Esophagus (tissue), 2 donors: ENCODE measurements around the gene RSBN1. TPM values are rescaled to one million over a fixed set of nuclear protein-coding genes. Genes with fewer than 3 reads are reported as not detected.
"Not testable (repeated sequence)": the region's sequence is repeated elsewhere in the genome, so short reads cannot be mapped to it uniquely, and the experiment has no call there.

Experiments used
- H3K27ac ChIP-seq, 2 donors: one replicate each; pipeline ENCODE4 v1.5.1; 2013; ENCODE audit warnings: low read depth in 2 of 2, mild to moderate bottlenecking in 2 of 2, inconsistent platforms in 1 of 2, low read length in 1 of 2, moderate library complexity in 1 of 2
- H3K27me3 ChIP-seq, 2 donors: one replicate each; pipeline ENCODE4 v1.6.1; 2013; ENCODE audit warnings: low read length in 2 of 2, control low read depth in 1 of 2, mild to moderate bottlenecking in 1 of 2; ENCODE audit not compliant: insufficient read depth in 2 of 2, control insufficient read depth in 1 of 2
- H3K36me3 ChIP-seq, 2 donors: one replicate each; pipeline ENCODE4 v1.6.1; 2013; ENCODE audit warnings: low read length in 1 of 2; ENCODE audit not compliant: control insufficient read depth in 2 of 2, insufficient read depth in 2 of 2
- H3K4me1 ChIP-seq, 2 donors: one replicate each; pipeline ENCODE4 v1.6.1; 2013; ENCODE audit warnings: low read length in 1 of 2; ENCODE audit not compliant: control insufficient read depth in 2 of 2, insufficient read depth in 2 of 2
- H3K4me3 ChIP-seq, 2 donors: one replicate each; pipeline ENCODE4 v1.5.1; 2013; ENCODE audit warnings: low read length in 2 of 2, mild to moderate bottlenecking in 2 of 2, low read depth in 1 of 2, moderate library complexity in 1 of 2
- H3K9me3 ChIP-seq, 2 donors: one replicate each; pipeline ENCODE4 v1.6.1; 2013; ENCODE audit warnings: mild to moderate bottlenecking in 2 of 2, low read depth in 1 of 2, low read length in 1 of 2, moderate library complexity in 1 of 2; ENCODE audit not compliant: control insufficient read depth in 2 of 2, insufficient read depth in 1 of 2
- WGBS, 2 donors: extraction: QIAGEN DNeasy Blood & Tissue Kit; methylation state at CpG; one replicate each; pipeline ENCODE4 v1.1.7; 2013; 5-methylcytosine and 5-hydroxymethylcytosine counted together
- polyA plus RNA-seq, 2 donors: library from polyadenylated mRNA; stranded (reverse); fragments of 200-250 nt; gene quantifications; one replicate each; pipeline ENCODE4 v1.2.3, GENCODE V29; 2013
- donor health status: healthy with polysubstance abuse.
- donor health status: Bipolar disorder and iron deficiency.

The RSBN1 gene
- polyA plus RNA-seq, 2 donors: 2.9 to 3.5 TPM

- H3K4me3 ChIP-seq: no peak overlapping the region
- WGBS, 2 donors: 40 to 64% methylated on average over 1 of the region's 1 CpG
- no peaks in the 10 kb centered on the region for H3K9me3 ChIP-seq
These were observed 42.0 kb upstream of the RSBN1 start for GRCh38 chr1:113854234-113854633.

GRCh38 chr1:113852694-113853093 lies 40.4 kb upstream of the RSBN1 start:
- H3K27ac ChIP-seq, H3K4me3 ChIP-seq, H3K9me3 ChIP-seq, H3K36me3 ChIP-seq, H3K27me3 ChIP-seq, H3K4me1 ChIP-seq: not testable (repeated sequence)
- 90 to 94% methylated on average over 6 of the region's 6 CpGs for WGBS, 2 donors

More at GRCh38 chr1:113854234-113854633, 42.0 kb upstream of the RSBN1 start:
- H3K36me3 ChIP-seq: no peaks in the 10 kb centered on the region
- H3K4me1 ChIP-seq: no peaks in the 10 kb centered on the region
- H3K27me3 ChIP-seq: no peaks in the 10 kb centered on the region
- H3K27ac ChIP-seq: no peak overlapping the region

GRCh38 chr1:113850127-113850796 lies 38.0 kb upstream of the RSBN1 start:
- no peaks in the 10 kb centered on the region for H3K27me3 ChIP-seq
- 69 to 70% methylated on average over 3 of the region's 3 CpGs for WGBS, 2 donors
- no peaks in the 10 kb centered on the region for H3K9me3 ChIP-seq
- H3K27ac ChIP-seq: no peak overlapping the region
- no peaks in the 10 kb centered on the region for H3K36me3 ChIP-seq
- no peak overlapping the region for H3K4me3 ChIP-seq
- no peaks in the 10 kb centered on the region for H3K4me1 ChIP-seq

GRCh38 chr1:113849072-113849471 lies 36.8 kb upstream of the RSBN1 start:
- Histone ChIP-seq H3K4me3 (no peak overlapping the region), H3K36me3 (no peaks in the 10 kb centered on the region), H3K27ac (no peak overlapping the region), H3K27me3 (no peaks in the 10 kb centered on the region), H3K9me3 (no peaks in the 10 kb centered on the region), H3K4me1 (no peaks in the 10 kb centered on the region)

- no peaks in the 10 kb centered on the region for H3K9me3 ChIP-seq
- no peaks in the 10 kb centered on the region for H3K27me3 ChIP-seq
- H3K36me3 ChIP-seq: no peaks in the 10 kb centered on the region
- no peak overlapping the region for H3K4me3 ChIP-seq
- H3K27ac ChIP-seq: no peak overlapping the region
- no peaks in the 10 kb centered on the region for H3K4me1 ChIP-seq
- 77 to 84% methylated on average over 2 of the region's 2 CpGs for WGBS, 2 donors
These were observed 34.2 kb upstream of the RSBN1 start for GRCh38 chr1:113846391-113847035.

- Histone ChIP-seq H3K36me3 (no peaks in the 10 kb centered on the region), H3K27me3 (no peaks in the 10 kb centered on the region), H3K4me3 (no peak overlapping the region), H3K27ac (no peak overlapping the region), H3K4me1 (no peaks in the 10 kb centered on the region), H3K9me3 (no peaks in the 10 kb centered on the region)
- WGBS, 2 donors: 100% methylated on average over 1 of the region's 1 CpG
These were observed 24.3 kb upstream of the RSBN1 start for GRCh38 chr1:113836534-113836933.

- Histone ChIP-seq H3K27me3 (no peaks in the 10 kb centered on the region), H3K9me3 (no peaks in the 10 kb centered on the region), H3K4me1 (no peaks in the 10 kb centered on the region), H3K36me3 (no peaks in the 10 kb centered on the region), H3K4me3 (no peak overlapping the region), H3K27ac (no peak overlapping the region)
- 11 to 13% methylated on average over 4 of the region's 4 CpGs for WGBS, 2 donors
These were observed 23.5 kb upstream of the RSBN1 start for GRCh38 chr1:113835686-113836290.

DNA sequence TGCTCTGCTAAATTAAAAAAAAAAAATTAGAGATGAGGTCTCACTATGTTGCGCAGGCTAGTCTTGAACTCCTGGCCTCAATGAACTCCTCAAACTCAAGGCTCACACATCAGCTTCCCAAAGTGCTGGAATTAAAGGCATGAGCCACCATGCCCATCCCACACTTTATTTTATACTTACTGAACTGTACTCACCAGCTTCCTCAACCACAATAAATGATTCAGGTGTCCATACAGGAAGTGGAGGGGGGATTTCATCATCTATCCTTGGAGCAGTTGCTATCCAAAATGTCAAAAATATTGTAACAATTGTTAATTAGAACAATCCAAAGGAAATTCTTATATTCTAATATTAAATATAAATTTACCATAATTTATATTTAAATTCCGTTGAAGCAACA lies 22.4 kb upstream of the RSBN1 start:
- no peak overlapping the region for H3K27ac ChIP-seq
- 91 to 96% methylated on average over 2 of the region's 2 CpGs for WGBS, 2 donors

DNA sequence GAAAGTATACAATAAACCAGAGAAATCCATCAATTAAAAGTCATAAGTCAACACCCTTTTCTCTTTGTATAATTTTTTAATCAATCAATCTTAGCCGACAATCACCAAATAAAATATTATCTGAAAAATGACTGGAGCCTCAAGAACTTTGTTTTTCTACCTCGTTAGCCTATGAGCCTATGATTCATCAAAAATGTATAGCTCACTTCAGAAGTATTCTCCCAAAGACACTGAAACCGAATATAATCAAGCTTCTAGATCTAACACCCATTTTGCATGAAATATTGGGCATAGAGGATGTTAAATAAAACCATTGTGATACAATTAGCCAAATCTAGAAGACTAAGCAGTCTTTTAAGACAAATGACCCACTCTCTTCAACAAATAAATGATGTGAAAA lies 17.8 kb upstream of the RSBN1 start:
- H3K36me3 ChIP-seq: no peaks in the 10 kb centered on the region

More for the DNA sequence above, 22.4 kb upstream of the RSBN1 start:
- Histone ChIP-seq H3K27me3 (no peaks in the 10 kb centered on the region), H3K9me3 (no peaks in the 10 kb centered on the region), H3K36me3 (no peaks in the 10 kb centered on the region), H3K4me1 (no peaks in the 10 kb centered on the region), H3K4me3 (no peak overlapping the region)

DNA sequence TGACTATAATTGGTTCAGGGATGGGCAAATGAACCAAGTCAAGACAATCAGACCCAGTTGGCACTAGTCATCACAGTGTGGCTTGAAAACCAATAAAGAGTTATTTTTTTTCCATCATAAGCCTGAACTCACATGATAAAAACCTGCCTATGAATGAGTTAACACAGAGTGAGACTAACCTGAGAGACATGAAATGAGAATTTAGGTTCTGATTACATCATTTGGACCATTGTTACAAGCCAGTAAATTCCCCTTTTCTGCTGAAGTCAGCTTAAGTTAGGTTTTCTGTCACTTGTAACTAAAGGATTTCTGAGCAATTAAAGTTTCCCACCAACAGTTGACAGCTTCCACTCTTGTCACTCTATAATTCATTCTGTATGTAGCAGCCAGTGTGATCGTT lies 9.6 kb upstream of the RSBN1 start:
- no peak overlapping the region for H3K27ac ChIP-seq

More for the DNA sequence above, 17.8 kb upstream of the RSBN1 start:
- no peaks in the 10 kb centered on the region for H3K9me3 ChIP-seq
- H3K4me3 ChIP-seq: no peak overlapping the region
- no peak overlapping the region for H3K27ac ChIP-seq
- WGBS, 2 donors: 71 to 74% methylated on average over 3 of the region's 3 CpGs
- no peaks in the 10 kb centered on the region for H3K27me3 ChIP-seq
- no peaks in the 10 kb centered on the region for H3K4me1 ChIP-seq

More for the DNA sequence above, 9.6 kb upstream of the RSBN1 start:
- H3K36me3 ChIP-seq: no peaks in the 10 kb centered on the region
- H3K9me3 ChIP-seq: no peaks in the 10 kb centered on the region
- 61 to 74% methylated on average over 1 of the region's 1 CpG for WGBS, 2 donors
- H3K4me3 ChIP-seq: no peak overlapping the region
- H3K27me3 ChIP-seq: no peaks in the 10 kb centered on the region
- no peaks in the 10 kb centered on the region for H3K4me1 ChIP-seq
